Caco-2 (cell line): ENCODE measurements around the gene CRTAC1. TPM values are rescaled to one million over a fixed set of nuclear protein-coding genes. Genes with fewer than 3 reads are reported as not detected.

Experiments used
- BruUV-seq: library from RNA; stranded (reverse); fragments of 400-500 nt; replicated peaks from 2 replicates; lab custom pipeline; 2021; lab: Mats Ljungman, UMichigan
- CTCF ChIA-PET: fragments of 300-600 bp; sonication (Branson Sonifier 250); formaldehyde crosslinking; loops from one replicate; lab custom pipeline; 2022; ENCODE audit warnings: antibody characterized with exemption; lab: Charles Lee
- POLR2A ChIA-PET: fragments of 300-600 bp; sonication (Branson Sonifier 250); formaldehyde crosslinking; loops from one replicate; lab custom pipeline; 2022; ENCODE audit warnings: antibody characterized with exemption; lab: Charles Lee
- DNase-seq, 2 experiments: peaks; one replicate each; pipeline versions ENCODE4 v3.0.0 to v3.0.0-alpha.2; 2020 to 2022
- H3K27me3 ChIP-seq: replicated peaks from 2 replicates; pipeline ENCODE4 v1.6.0; 2011; ENCODE audit warnings: low read length; ENCODE audit not compliant: control insufficient read depth, insufficient read depth
- H3K36me3 ChIP-seq: 2 replicates; pipeline ENCODE4 v1.5.1; 2011; ENCODE audit warnings: low read length; ENCODE audit not compliant: control insufficient read depth, insufficient read depth
- H3K4me1 ChIP-seq: fragments of 250-450 bp; sonication (Bioruptor Pico); 2 replicates; pipeline ENCODE4 v1.5.1; 2020; ENCODE audit warnings: mild to moderate bottlenecking
- H3K4me3 ChIP-seq: 2 replicates; pipeline ENCODE4 v1.5.1; 2011; ENCODE audit warnings: low read depth, mild to moderate bottlenecking, control low read depth, low read length
- H3K9me3 ChIP-seq: fragments of 250-450 bp; sonication (Bioruptor Pico); 2 replicates; pipeline ENCODE4 v1.5.1; 2020; ENCODE audit warnings: mild to moderate bottlenecking, moderate library complexity
- H3K27ac Mint-ChIP-seq: one replicate; pipeline ENCODE4 v1.8.0; 2022; ENCODE audit warnings: mixed read lengths; ENCODE audit not compliant: unreplicated experiment
- H3K27me3 Mint-ChIP-seq: one replicate; pipeline ENCODE4 v1.8.0; 2022; ENCODE audit warnings: mixed read lengths; ENCODE audit not compliant: insufficient read depth, unreplicated experiment
- H3K36me3 Mint-ChIP-seq: one replicate; pipeline ENCODE4 v1.8.0; 2022; ENCODE audit warnings: mild to moderate bottlenecking, mixed read lengths; ENCODE audit not compliant: insufficient read depth, unreplicated experiment
- H3K4me1 Mint-ChIP-seq: one replicate; pipeline ENCODE4 v1.8.0; 2022; ENCODE audit warnings: low read depth, mixed read lengths; ENCODE audit not compliant: unreplicated experiment
- H3K4me3 Mint-ChIP-seq: one replicate; pipeline ENCODE4 v1.8.0; 2022; ENCODE audit warnings: mild to moderate bottlenecking, moderate library complexity, mixed read lengths; ENCODE audit not compliant: unreplicated experiment
- H3K9me3 Mint-ChIP-seq: one replicate; pipeline ENCODE4 v1.8.0; 2022; ENCODE audit warnings: mixed read lengths; ENCODE audit not compliant: unreplicated experiment
- intact Hi-C: fragments of 100-400 bp; cut with micrococcal nuclease; formaldehyde crosslinking; loops from one replicate; pipeline ENCODE4 v1.10.0; 2022; ENCODE audit not compliant: unreplicated experiment
- total RNA-seq: library from RNA; stranded (reverse); gene quantifications from 2 replicates; pipeline ENCODE4 v1.2.3, GENCODE V29; 2022
- TF ChIP-seq, protein P1 (sequence below), 2 experiments: fragments of 200-600 bp in 1 of 2; IDR thresholded peaks; 1 replicate in 1 of 2; 2 replicates in 1 of 2; pipeline versions ENCODE4 v1.5.1 to v1.8.0; 2011 to 2022; ENCODE audit warnings: antibody characterized with exemption in 1 of 2, control low read depth in 1 of 2, inconsistent platforms in 1 of 2, low read depth in 1 of 2, low read length in 1 of 2, mild to moderate bottlenecking in 1 of 2, moderate library complexity in 1 of 2; ENCODE audit not compliant: insufficient read depth in 1 of 2, severe bottlenecking in 1 of 2, unreplicated experiment in 1 of 2

Gene CRTAC1
- total RNA-seq, 1 experiment from 2014 or later, result not detected

- Histone ChIP-seq H3K27me3 (no peaks in the 10 kb centered on the region), H3K9me3 (no peaks in the 10 kb centered on the region), H3K36me3 (no peaks in the 10 kb centered on the region), H3K4me3 (no peak overlapping the region), H3K4me1 (no peaks in the 10 kb centered on the region)
- ChIA-PET POLR2A (no interaction called here), CTCF (no interaction called here)
- Mint-ChIP-seq H3K27me3 (peaks cover 10% of the 10 kb centered on the region), H3K36me3 (no peaks in the 10 kb centered on the region), H3K4me3 (no peak overlapping the region), H3K4me1 (no peaks in the 10 kb centered on the region), H3K9me3 (no peaks in the 10 kb centered on the region), H3K27ac (no peak overlapping the region)
- DNase-seq, result no peak
- intact Hi-C loops, result no loop called here
- BruUV-seq, result no TSS peak
- TF ChIP-seq, protein P1, sequence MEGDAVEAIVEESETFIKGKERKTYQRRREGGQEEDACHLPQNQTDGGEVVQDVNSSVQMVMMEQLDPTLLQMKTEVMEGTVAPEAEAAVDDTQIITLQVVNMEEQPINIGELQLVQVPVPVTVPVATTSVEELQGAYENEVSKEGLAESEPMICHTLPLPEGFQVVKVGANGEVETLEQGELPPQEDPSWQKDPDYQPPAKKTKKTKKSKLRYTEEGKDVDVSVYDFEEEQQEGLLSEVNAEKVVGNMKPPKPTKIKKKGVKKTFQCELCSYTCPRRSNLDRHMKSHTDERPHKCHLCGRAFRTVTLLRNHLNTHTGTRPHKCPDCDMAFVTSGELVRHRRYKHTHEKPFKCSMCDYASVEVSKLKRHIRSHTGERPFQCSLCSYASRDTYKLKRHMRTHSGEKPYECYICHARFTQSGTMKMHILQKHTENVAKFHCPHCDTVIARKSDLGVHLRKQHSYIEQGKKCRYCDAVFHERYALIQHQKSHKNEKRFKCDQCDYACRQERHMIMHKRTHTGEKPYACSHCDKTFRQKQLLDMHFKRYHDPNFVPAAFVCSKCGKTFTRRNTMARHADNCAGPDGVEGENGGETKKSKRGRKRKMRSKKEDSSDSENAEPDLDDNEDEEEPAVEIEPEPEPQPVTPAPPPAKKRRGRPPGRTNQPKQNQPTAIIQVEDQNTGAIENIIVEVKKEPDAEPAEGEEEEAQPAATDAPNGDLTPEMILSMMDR (IDR thresholded peaks at IDR 0.05; ENCODE audit: insufficient read depth in 1 of 2, low read depth in 1 of 2, low read length in 1 of 2, severe bottlenecking in 1 of 2, unreplicated experiment in 1 of 2), result no peak
These were observed 33.3 kb upstream of the CRTAC1 start for GRCh38 chr10:98063740-98064027.

DNA sequence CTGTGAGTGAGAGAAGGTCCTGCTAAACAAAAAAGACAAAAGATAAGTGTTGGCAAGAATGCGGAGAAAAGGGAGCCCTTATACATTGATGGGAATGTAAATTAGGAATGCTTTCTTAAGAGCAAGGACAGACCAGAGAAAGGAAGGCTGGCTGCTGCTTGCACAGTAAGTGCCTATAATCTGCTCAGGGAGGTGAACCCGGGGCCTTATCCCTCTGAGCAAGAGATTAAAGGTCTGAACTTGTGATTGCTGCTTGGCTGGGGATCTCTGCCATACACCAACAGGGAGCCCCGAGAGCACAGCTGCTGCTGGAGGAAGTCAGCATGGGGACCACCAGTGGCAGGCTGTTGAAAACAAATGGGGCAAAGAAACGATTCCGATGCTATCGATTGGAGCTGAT is 32.0 kb upstream of the CRTAC1 start:
- H3K9me3 ChIP-seq, result no peaks in the 10 kb centered on the region
- H3K27me3 ChIP-seq, result no peaks in the 10 kb centered on the region
- Mint-ChIP-seq H3K4me1 (no peaks in the 10 kb centered on the region), H3K27me3 (peaks cover 10% of the 10 kb centered on the region), H3K4me3 (no peak overlapping the region), H3K27ac (no peak overlapping the region), H3K9me3 (no peaks in the 10 kb centered on the region), H3K36me3 (no peaks in the 10 kb centered on the region)
- H3K4me1 ChIP-seq, result no peaks in the 10 kb centered on the region
- BruUV-seq, result no TSS peak
- TF ChIP-seq, protein P1 (IDR thresholded peaks at IDR 0.05; ENCODE audit: insufficient read depth in 1 of 2, low read depth in 1 of 2, low read length in 1 of 2, severe bottlenecking in 1 of 2, unreplicated experiment in 1 of 2), result no peak
- POLR2A ChIA-PET, result no interaction called here
- H3K36me3 ChIP-seq, result no peaks in the 10 kb centered on the region
- H3K4me3 ChIP-seq, result no peak overlapping the region
- no peak for DNase-seq
- intact Hi-C loops, result no loop called here
- CTCF ChIA-PET, result no interaction called here

GRCh38 chr10:98060079-98060478 is 29.7 kb upstream of the CRTAC1 start:
- Histone ChIP-seq H3K27me3 (no peaks in the 10 kb centered on the region; the same call in 1 of the 2 replicates), H3K4me3 (no peak overlapping the region), H3K4me1 (no peaks in the 10 kb centered on the region), H3K9me3 (no peaks in the 10 kb centered on the region), H3K36me3 (no peaks in the 10 kb centered on the region)
- intact Hi-C loops, result no loop called here
- H3K4me1 Mint-ChIP-seq, result no peaks in the 10 kb centered on the region
- ChIA-PET CTCF (no interaction called here), POLR2A (no interaction called here)
- H3K36me3 Mint-ChIP-seq, result no peaks in the 10 kb centered on the region
- no peak overlapping the region for H3K27ac Mint-ChIP-seq
- DNase-seq, result no peak
- no TSS peak for BruUV-seq
- TF ChIP-seq, protein P1 (IDR thresholded peaks at IDR 0.05; ENCODE audit: insufficient read depth in 1 of 2, low read depth in 1 of 2, low read length in 1 of 2, severe bottlenecking in 1 of 2, unreplicated experiment in 1 of 2), result no peak
- H3K4me3 Mint-ChIP-seq, result no peak overlapping the region
- no peaks in the 10 kb centered on the region for H3K9me3 Mint-ChIP-seq
- H3K27me3 Mint-ChIP-seq, result peaks cover 15% of the 10 kb centered on the region
